Breast epithelium (tissue), 4 donors: ENCODE results near the gene KIF22. TPM values are rescaled to one million over a fixed set of nuclear protein-coding genes. Genes with fewer than 3 reads are reported as not detected.

ENCODE experiments used
- DNase-seq, 2 donors: peaks; one replicate each; pipeline ENCODE4 v3.0.0-alpha.2; 2019; ENCODE audit warnings: low spot score in 2 of 2
- H3K27ac ChIP-seq, 2 donors: fragments of 200-600 bp; sonication (generic) in 1 of 2; one replicate each; pipeline ENCODE4 v1.5.1; 2016 to 2019; ENCODE audit warnings: mild to moderate bottlenecking in 1 of 2
- H3K27me3 ChIP-seq, 2 donors: fragments of 200-600 bp; sonication (generic) in 1 of 2; one replicate each; pipeline versions ENCODE4 v1.5.1 to v1.6.0; 2017 to 2019; ENCODE audit warnings: control low read depth in 1 of 2, mild to moderate bottlenecking in 1 of 2
- H3K36me3 ChIP-seq: fragments of 200-600 bp; one replicate; pipeline ENCODE4 v1.5.1; 2019
- H3K4me1 ChIP-seq, 2 donors: fragments of 200-600 bp; sonication (generic); one replicate each; pipeline ENCODE4 v1.5.1; 2016 to 2019; ENCODE audit warnings: control low read depth in 1 of 2
- H3K4me3 ChIP-seq, 3 donors: fragments of 200-600 bp; sonication (generic); 1 replicate in 2 of 3; 2 replicates in 1 of 3; pipeline ENCODE4 v1.5.1; 2016 to 2019; ENCODE audit warnings: mild to moderate bottlenecking in 3 of 3, moderate library complexity in 2 of 3
- H3K9me3 ChIP-seq, 2 donors: fragments of 200-600 bp; sonication (generic) in 1 of 2; one replicate each; pipeline ENCODE4 v1.5.1; 2016 to 2019; ENCODE audit warnings: control low read depth in 1 of 2
- CTCF ChIP-seq, 3 donors: fragments of 450-650 bp; IDR thresholded peaks; one replicate each; pipeline ENCODE4 v1.5.1; 2016 to 2017; ENCODE audit warnings: antibody characterized with exemption in 3 of 3, mild to moderate bottlenecking in 3 of 3, moderate library complexity in 3 of 3
- POLR2A ChIP-seq: fragments of 450-650 bp; IDR thresholded peaks from one replicate; pipeline ENCODE4 v1.6.1; 2016; ENCODE audit warnings: antibody characterized with exemption, mild to moderate bottlenecking, moderate library complexity
- POLR2AphosphoS5 ChIP-seq, 3 donors: sonication (generic); formaldehyde crosslinking; IDR thresholded peaks; one replicate each; pipeline ENCODE4 v1.6.1; 2017; ENCODE audit warnings: antibody characterized with exemption in 3 of 3
- intact Hi-C: fragments of 100-400 bp; cut with DNase I; formaldehyde crosslinking; loops from one replicate; pipeline ENCODE4 v1.15.1; 2023; ENCODE audit warnings: low total_unique reads
- total RNA-seq, 3 donors: library from RNA; depleted of rRNA; stranded (reverse); fragments of >200 nt; gene quantifications; one replicate each; pipeline ENCODE4 v1.1.0, GENCODE V29; 2016

KIF22 gene
- total RNA-seq, 3 donors from 2014 or later: 16.3 to 50.2 (median 22.3) TPM

DNA sequence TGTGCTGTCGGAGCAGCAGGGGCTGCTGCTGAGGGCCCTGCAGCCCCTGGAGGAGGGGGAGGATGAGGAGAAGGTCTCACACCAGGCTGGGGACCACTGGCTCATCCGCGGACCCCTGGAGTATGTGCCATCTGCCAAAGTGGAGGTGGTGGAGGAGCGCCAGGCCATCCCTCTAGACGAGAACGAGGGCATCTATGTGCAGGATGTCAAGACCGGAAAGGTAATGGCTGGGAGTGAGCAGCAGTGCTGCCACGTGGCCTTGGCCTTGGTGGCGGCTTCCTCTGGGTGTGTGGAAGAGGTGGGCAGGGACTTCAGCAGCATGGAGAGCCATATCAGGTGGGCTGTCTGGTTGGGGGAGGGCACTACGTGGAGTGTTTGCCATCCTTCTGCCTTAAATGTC is 49.7 kb downstream of the KIF22 start:
- no peak overlapping the region for H3K27ac ChIP-seq
- intact Hi-C loops: no loop called here
- H3K4me1 ChIP-seq: no peaks in the 10 kb centered on the region
- no peak for DNase-seq
- no peaks in the 10 kb centered on the region for H3K9me3 ChIP-seq
- TF ChIP-seq POLR2AphosphoS5 (IDR thresholded peaks at IDR 0.05) (no peak), CTCF (IDR thresholded peaks at IDR 0.05) (no peak), POLR2A (no peak)
- H3K27me3 ChIP-seq: no peaks in the 10 kb centered on the region
- no peak overlapping the region for H3K4me3 ChIP-seq
- peaks cover 5% of the 10 kb centered on the region for H3K36me3 ChIP-seq

- TF ChIP-seq CTCF (IDR thresholded peaks at IDR 0.05) (no peak), POLR2AphosphoS5 (IDR thresholded peaks at IDR 0.05) (no peak), POLR2A (no peak)
- H3K4me1 ChIP-seq: no peaks in the 10 kb centered on the region
- H3K27me3 ChIP-seq: no peaks in the 10 kb centered on the region
- H3K4me3 ChIP-seq: no peak overlapping the region
- no peak overlapping the region for H3K27ac ChIP-seq
- no peak for DNase-seq
- H3K36me3 ChIP-seq: peaks cover 5% of the 10 kb centered on the region
- H3K9me3 ChIP-seq: no peaks in the 10 kb centered on the region
- intact Hi-C loops: no loop called here
These were observed 51.1 kb downstream of the KIF22 start for GRCh38 chr16:29841631-29842030.

- no peaks in the 10 kb centered on the region for H3K27me3 ChIP-seq
- no peak for TF ChIP-seq POLR2AphosphoS5 (IDR thresholded peaks at IDR 0.05)
- TF ChIP-seq POLR2A: no peak
- no peak for TF ChIP-seq CTCF (IDR thresholded peaks at IDR 0.05)
- no peaks in the 10 kb centered on the region for H3K4me1 ChIP-seq
- peaks cover 5% of the 10 kb centered on the region for H3K36me3 ChIP-seq
- no peaks in the 10 kb centered on the region for H3K9me3 ChIP-seq
- H3K27ac ChIP-seq: no peak overlapping the region
- no peak for DNase-seq
- intact Hi-C loops: no loop called here
- no peak overlapping the region for H3K4me3 ChIP-seq
These were observed 52.3 kb downstream of the KIF22 start for GRCh38 chr16:29842732-29843346.

DNA sequence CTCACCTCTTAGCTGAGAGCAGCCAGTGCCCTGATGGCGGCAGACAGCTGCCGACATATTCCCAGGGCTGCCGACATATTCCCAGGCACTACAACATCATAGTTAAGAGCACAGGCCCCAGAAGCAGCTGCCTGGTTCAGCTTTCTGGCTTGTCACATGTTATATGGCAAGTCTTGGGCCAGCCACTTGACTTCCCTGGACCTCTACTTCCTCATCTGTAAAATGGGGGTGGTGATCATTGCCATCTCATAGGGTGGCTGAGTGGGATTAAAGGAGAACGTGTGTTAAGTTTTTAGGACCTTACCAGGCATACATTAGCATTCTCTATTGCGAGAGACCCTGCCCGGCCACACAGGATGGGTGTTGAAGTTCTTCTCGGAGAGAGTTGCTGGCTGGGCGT is 53.4 kb downstream of the KIF22 start:
- intact Hi-C loops: no loop called here

More for the DNA sequence above, 53.4 kb downstream of the KIF22 start:
- Histone ChIP-seq H3K4me3 (no peak overlapping the region), H3K36me3 (peaks cover 5% of the 10 kb centered on the region), H3K27ac (no peak overlapping the region), H3K9me3 (no peaks in the 10 kb centered on the region), H3K4me1 (no peaks in the 10 kb centered on the region), H3K27me3 (no peaks in the 10 kb centered on the region)
- no peak for DNase-seq
- no peak for TF ChIP-seq POLR2A
- TF ChIP-seq CTCF (IDR thresholded peaks at IDR 0.05): no peak
- TF ChIP-seq POLR2AphosphoS5 (IDR thresholded peaks at IDR 0.05): no peak
